ENCODE results near the gene SERINC5. TPM values are rescaled to one million over a fixed set of nuclear protein-coding genes. Genes with fewer than 3 reads are reported as not detected.

Gene SERINC5
- total RNA-seq, 4 donors from 2014 or later: 19.5 to 32.8 (median 25.6) TPM

DNA sequence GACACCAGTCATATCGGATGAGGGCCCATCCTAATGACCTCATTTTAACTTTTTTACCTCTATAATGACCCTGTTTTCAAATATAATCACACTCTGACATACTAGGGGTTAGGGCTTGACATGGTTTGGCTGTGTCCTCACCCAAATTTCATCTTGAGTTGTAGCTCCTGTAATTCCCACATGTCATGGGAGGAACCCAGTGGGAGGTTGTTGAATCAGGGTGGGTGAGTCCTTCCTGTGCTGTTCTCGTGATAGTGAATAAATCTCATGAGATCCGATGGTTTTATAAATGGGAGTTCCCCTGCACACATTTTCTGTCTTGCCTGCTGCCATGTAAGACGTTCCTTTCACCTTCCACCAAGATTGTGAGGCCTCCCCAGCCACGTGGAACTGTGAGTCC, 148.9 kb downstream of the SERINC5 start:
- TF ChIP-seq CTCF (IDR thresholded peaks at IDR 0.05): no peak
- no peak for DNase-seq (ENCODE audit: low spot score)
- no peak for ATAC-seq (ENCODE audit: low FRiP score)

DNA sequence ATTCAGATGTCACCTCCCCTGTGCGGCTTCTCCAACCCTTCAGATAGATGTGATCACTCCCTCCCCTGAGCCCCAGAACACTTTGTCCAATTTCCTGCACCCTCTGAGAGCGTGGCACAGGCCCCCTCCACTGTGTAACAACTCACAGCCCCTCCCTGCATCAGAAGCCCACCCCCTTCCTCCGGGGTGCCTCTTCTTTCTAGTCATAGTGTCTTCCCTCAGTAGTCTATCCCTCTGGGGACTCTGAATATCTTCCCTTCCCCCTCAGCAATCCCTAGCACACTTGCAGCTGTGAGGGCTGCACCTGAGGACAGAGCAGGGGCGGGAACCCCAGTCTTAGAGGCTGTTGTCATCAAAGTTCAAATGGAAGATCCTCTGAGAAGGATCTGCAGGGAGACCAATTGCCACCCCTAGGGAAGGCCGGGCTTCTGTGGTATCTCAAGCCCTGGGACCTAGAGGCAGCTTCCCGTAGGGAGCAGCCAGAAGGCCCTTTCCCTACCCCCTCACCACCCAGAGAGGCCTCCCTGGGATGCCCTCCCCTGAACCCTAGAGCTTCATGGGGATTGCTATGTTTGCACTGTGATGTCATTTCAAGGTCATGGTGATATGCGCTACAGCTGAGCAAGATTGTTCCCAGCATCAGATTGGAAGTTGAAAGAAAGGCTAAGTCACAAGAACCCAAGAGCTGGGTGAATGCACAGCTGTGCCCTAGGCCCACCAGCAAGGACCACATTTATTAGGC, 150.0 kb downstream of the SERINC5 start:
- no peak for DNase-seq (ENCODE audit: low spot score)
- TF ChIP-seq CTCF (IDR thresholded peaks at IDR 0.05): no peak
- ATAC-seq (ENCODE audit: low FRiP score): no peak

DNA sequence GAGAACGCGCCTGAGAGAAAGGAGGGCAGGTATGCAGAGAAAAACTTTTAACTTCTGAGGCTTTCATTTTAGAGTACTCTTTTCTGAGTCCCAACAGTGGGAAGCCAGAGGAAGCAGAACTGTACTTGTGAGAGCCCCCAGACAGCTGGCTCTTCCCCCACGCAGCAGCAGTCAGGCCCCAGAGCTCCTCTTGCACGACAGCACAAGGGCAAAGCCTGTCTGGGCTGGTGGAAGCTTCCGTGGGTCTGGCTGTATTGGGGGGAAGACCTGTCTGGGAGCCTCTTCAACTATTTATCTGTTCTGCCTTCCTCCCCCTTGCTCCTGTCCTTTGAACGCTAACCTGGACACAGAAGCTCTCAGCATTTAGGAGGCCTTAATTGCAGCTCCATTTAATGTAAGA, 152.5 kb downstream of the SERINC5 start:
- DNase-seq (ENCODE audit: low spot score) (no peak), ATAC-seq (ENCODE audit: low FRiP score) (no peak)
- no peak for TF ChIP-seq CTCF (IDR thresholded peaks at IDR 0.05)

GRCh38 chr5:80101993-80102392, 153.9 kb downstream of the SERINC5 start:
- TF ChIP-seq CTCF (IDR thresholded peaks at IDR 0.05): no peak
- ATAC-seq (ENCODE audit: low FRiP score): no peak
- DNase-seq (ENCODE audit: low spot score): no peak

DNA sequence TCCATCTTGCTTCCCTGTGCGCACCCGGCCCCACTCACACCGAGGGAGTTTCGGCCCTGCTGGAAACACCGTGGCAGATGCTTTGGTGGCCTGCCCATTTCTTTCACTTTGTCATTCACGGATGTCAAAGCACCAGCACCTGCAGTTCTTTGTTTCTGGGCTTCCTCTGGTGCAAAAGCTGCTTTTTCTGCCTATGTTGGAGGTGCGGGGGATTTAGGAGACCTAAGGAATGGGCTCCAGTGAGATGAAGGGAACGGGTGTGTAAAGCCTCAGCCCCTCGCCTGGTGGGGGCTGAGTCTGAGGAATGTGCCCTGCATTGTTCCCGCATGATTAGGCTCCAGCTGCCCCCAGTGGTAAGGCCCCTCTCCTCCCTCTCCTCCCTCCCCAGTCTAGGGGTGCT, 158.4 kb downstream of the SERINC5 start:
- TF ChIP-seq CTCF (IDR thresholded peaks at IDR 0.05): no peak
- no peak for DNase-seq (ENCODE audit: low spot score)
- ATAC-seq (ENCODE audit: low FRiP score): no peak

- no peak for DNase-seq (ENCODE audit: low spot score)
- ATAC-seq (ENCODE audit: low FRiP score): no peak
- no peak for TF ChIP-seq CTCF (IDR thresholded peaks at IDR 0.05)
These were observed 161.6 kb downstream of the SERINC5 start for GRCh38 chr5:80094236-80094738.

DNA sequence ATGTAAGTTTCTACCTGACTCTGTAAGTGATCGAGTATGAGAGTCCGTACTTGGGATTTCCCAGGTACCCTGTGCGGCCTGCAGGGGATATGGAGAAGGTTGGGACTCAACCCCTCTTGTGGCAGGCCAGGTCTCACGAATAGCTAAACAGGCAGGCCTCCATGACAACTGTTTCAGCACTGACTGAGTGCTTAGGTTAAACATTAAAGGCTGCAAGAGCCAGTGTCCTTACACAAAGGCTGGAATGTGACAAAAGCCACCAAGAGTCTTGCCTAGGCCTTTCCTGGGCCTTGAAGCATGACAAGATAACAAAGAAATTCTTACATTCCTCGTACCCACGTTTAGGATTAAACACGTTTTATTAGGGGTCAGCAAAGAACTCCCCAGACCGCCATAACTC, 162.1 kb downstream of the SERINC5 start:
- TF ChIP-seq CTCF (IDR thresholded peaks at IDR 0.05): no peak
- DNase-seq (ENCODE audit: low spot score) (no peak), ATAC-seq (ENCODE audit: low FRiP score) (no peak)

All from omental fat pad (tissue), 4 donors.